GM12872 (cell line): ENCODE data around the gene ALCAM.

Experiments
- TF ChIP-seq, protein P1 (sequence below): IDR thresholded peaks from 3 replicates; pipeline ENCODE4 v1.5.1; 2011; ENCODE audit warnings: low read depth, mild to moderate bottlenecking, low read length, moderate library complexity; ENCODE audit not compliant: insufficient read depth

Gene ALCAM

DNA sequence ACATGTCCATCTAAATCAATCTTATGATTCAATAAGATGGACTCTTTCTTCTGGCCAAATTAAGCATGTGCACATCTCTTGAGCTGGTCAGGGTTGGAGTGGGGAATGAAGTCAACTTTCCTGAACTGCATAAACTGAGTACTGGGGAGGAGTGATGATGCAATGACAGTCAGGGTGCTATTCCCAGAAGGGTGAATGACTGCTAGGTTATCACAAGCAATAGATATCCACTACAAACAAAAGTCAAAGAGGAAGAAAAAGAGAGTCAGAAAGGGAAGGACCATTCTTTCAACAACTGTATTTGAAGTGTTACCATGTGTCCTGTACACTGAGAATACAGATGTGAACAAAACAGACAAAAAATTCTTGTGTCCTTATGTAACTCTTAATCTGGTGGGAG, 70.0 kb downstream of the ALCAM start:
- TF ChIP-seq, protein P1, sequence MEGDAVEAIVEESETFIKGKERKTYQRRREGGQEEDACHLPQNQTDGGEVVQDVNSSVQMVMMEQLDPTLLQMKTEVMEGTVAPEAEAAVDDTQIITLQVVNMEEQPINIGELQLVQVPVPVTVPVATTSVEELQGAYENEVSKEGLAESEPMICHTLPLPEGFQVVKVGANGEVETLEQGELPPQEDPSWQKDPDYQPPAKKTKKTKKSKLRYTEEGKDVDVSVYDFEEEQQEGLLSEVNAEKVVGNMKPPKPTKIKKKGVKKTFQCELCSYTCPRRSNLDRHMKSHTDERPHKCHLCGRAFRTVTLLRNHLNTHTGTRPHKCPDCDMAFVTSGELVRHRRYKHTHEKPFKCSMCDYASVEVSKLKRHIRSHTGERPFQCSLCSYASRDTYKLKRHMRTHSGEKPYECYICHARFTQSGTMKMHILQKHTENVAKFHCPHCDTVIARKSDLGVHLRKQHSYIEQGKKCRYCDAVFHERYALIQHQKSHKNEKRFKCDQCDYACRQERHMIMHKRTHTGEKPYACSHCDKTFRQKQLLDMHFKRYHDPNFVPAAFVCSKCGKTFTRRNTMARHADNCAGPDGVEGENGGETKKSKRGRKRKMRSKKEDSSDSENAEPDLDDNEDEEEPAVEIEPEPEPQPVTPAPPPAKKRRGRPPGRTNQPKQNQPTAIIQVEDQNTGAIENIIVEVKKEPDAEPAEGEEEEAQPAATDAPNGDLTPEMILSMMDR, result no peak

GRCh38 chr3:105440113-105440512, 73.4 kb downstream of the ALCAM start:
- TF ChIP-seq, protein P1, result no peak

- TF ChIP-seq, protein P1, result no peak
Observed at GRCh38 chr3:105444725-105445124, 78.0 kb downstream of the ALCAM start.

GRCh38 chr3:105448338-105448982, 81.8 kb downstream of the ALCAM start:
- TF ChIP-seq, protein P1, result no peak

- TF ChIP-seq, protein P1, result no peak
Observed at GRCh38 chr3:105449414-105449813, 82.7 kb downstream of the ALCAM start.

- TF ChIP-seq, protein P1, result no peak
Observed at GRCh38 chr3:105456017-105456416, 89.3 kb downstream of the ALCAM start.

GRCh38 chr3:105458518-105459215, 92.0 kb downstream of the ALCAM start:
- TF ChIP-seq, protein P1, result no peak
